ENCODE measurements around the gene NOB1.

The NOB1 gene

DNA sequence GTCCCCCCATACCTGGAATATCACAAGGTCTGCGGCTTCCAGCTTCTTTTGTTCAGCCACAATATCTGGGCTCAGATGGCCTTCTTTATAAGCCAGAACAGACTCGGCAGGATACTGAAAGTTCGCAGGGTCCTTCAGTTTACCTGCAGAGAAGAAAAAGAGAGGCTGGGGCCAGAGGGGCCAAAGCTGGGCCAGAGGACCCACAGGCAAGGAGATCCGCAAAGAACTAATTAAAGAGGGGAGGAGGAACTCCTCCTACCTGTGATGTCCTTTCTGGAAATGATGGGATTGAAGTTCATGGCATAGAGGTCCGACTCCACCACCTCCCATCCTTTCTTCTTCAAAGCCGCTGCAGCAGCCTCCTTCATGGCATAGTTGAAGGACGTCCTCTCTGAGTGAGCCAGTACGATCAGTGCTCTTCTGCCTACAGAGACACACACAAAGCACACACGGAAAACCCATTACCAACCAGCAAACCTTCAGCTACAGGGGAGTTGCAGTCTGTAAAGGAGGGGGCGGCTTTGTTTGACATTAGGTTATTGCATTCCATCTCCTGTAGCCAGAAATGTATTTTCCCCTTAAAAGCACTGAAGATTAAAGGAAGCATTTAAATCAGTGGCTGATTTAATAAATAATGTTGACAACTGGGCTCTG, 36.5 kb downstream of the NOB1 start:
- no peak for DNase-seq

- DNase-seq: no peak
Measured at GRCh38 chr16:69717066-69717465, 37.7 kb downstream of the NOB1 start.

GRCh38 chr16:69712914-69713581, 41.7 kb downstream of the NOB1 start:
- DNase-seq: no peak

- DNase-seq: no peak
Measured at GRCh38 chr16:69712277-69712676, 42.4 kb downstream of the NOB1 start.

DNA sequence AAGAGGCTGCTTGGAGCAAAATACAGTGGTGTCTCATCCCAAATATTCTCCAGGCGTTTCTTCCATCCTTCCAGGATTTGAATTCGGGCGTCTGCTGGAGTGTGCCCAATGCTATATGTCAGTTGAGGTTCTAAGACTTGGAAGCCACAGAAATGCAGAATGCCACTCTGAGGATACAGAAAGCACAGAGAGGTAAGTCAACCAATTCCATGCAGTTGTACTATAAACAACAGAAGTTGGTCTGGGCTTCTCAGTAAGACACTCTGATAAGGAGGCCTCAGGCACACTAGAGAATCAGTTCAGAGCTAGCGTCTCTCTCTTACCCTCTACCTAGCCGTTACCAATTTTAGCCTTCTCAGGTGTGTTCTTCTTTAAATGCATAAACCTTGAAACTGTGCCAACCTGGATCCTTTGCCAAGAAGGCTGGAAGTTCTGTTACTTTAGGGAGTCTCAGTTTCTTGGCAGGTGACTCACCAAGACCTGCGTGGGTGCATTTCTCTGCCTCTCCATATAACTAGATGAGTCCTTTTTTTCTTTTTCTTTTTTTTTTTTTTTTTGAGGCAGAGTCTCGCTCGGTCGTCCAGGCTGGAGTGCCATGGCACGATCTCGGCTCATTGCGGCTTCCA, 43.5 kb downstream of the NOB1 start:
- no peak for DNase-seq

- no peak for DNase-seq
Measured at GRCh38 chr16:69709456-69710084, 45.2 kb downstream of the NOB1 start.

GRCh38 chr16:69707920-69708683, 46.6 kb downstream of the NOB1 start:
- no peak for DNase-seq

DNA sequence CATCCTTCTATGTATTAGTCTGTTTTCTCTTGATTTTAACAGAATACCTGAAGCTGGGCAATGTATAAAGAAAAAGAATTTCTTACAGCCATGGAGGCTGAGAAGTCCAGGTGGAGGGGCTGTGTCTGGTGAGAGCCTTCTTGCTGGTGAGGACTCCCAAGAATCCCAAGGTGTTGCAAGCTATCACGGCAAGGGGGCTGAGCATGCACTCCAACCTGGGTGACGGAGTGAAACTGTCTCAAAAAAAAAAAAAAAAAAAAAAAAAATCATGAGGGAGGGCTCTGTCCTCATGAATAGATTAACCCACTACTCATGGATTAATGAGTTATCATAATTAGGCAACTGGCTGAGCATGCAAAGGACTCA, 47.8 kb downstream of the NOB1 start:
- no peak for DNase-seq

- no peak for DNase-seq
Measured at GRCh38 chr16:69706256-69706974, 48.3 kb downstream of the NOB1 start.

- no peak for DNase-seq
Measured at GRCh38 chr16:69703638-69704037, 51.1 kb downstream of the NOB1 start.

DNA sequence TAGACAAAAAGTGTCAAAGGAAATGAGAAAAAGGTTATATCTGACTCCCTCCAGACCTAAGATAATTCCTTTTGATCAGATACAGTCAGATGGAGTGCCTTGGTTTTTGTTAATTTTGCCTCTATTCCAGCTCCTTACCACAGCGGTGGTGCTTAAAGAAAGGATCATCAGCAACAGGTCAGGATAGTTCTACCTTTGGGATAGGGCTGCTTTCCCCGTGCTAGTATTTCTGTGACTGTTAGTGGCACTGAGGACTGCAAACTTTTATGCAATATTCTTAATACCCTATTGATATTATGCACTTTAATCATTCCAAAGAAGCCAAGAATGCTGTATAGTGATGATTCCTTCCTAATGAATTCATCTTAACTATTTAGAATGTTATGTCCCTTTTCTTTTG, 52.9 kb downstream of the NOB1 start:
- DNase-seq: no peak

- no peak for DNase-seq
Measured at GRCh38 chr16:69701452-69701851, 53.3 kb downstream of the NOB1 start.

GRCh38 chr16:69699915-69700314, 54.8 kb downstream of the NOB1 start:
- no peak for DNase-seq

DNA sequence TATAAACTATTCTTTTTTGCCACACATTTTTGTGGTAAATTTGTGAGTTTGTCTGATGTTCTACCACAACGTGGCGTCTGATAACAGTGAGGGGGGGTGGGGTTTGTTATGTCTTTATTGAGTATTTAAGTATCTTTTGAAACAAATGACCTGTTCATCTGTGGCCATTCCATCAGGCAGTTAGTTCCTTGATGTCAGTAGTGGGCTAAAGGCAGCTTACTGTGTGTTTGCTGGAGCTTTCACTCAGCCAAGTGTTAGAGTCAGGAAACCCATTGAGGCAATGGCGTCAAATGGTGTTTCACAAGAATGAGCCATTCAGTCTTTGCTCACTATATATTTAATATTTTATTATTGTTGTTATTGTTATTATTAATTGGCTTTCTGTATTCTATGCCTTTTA, 56.3 kb downstream of the NOB1 start:
- no peak for DNase-seq

GRCh38 chr16:69693916-69694315, 60.8 kb downstream of the NOB1 start:
- no peak for DNase-seq

GRCh38 chr16:69691980-69692911, 62.5 kb downstream of the NOB1 start:
- DNase-seq: no peak

Data from stimulated activated CD4-positive, alpha-beta T cell treated with anti-CD3 and anti-CD28 coated beads, Interleukin-12 subunit alpha, Interleukin-12 subunit beta, amount 100 ng/mL, for 4 hours (primary cell).